ENCODE data around the gene HOXC4. TPM values are rescaled to one million over a fixed set of nuclear protein-coding genes. Genes with fewer than 3 reads are reported as not detected.
A peak's percentile ranks its signal among the peaks of the same experiment; 100 is the strongest.
"Not testable (repeated sequence)": the region's sequence is repeated elsewhere in the genome, so short reads cannot be mapped to it uniquely, and the experiment has no call there.

Gene HOXC4
- total and polyA plus RNA-seq, 12 donors = 0.78 to 7.4 (median 2.9) TPM

GRCh38 chr12:54074308-54074707 is 20.7 kb downstream of the HOXC4 start:
- Histone ChIP-seq H3K36me3 (replicated peaks in 1 of 2) (no peaks in the 10 kb centered on the region), H3K27ac (no peak overlapping the region), H3K9me3 (replicated peaks in 1 of 3) (no peaks in the 10 kb centered on the region), H3K4me1 (replicated peaks in 1 of 2) (no peaks in the 10 kb centered on the region), H3K27me3 (no peaks in the 10 kb centered on the region), H3K4me3 (no peak overlapping the region)
- 70 to 84% (median 78%) methylated on average over 6 of the region's 6 CpGs for WGBS, 4 donors
- intact Hi-C loops (cut with DNase I) = no loop called here
- no peak for DNase-seq
- no peak for TF ChIP-seq CTCF (IDR thresholded peaks at IDR 0.05)
- no peak for TF ChIP-seq POLR2A (IDR thresholded peaks at IDR 0.05)

- no peaks in the 10 kb centered on the region for H3K9me3 ChIP-seq (replicated peaks in 1 of 3)
- intact Hi-C loops (cut with DNase I) = no loop called here
- H3K27me3 ChIP-seq = no peaks in the 10 kb centered on the region
- no peak overlapping the region for H3K4me3 ChIP-seq
- no peaks in the 10 kb centered on the region for H3K4me1 ChIP-seq (replicated peaks in 1 of 2)
- no peak overlapping the region for H3K27ac ChIP-seq
- no peaks in the 10 kb centered on the region for H3K36me3 ChIP-seq (replicated peaks in 1 of 2)
- TF ChIP-seq POLR2A (IDR thresholded peaks at IDR 0.05) (no peak), CTCF (IDR thresholded peaks at IDR 0.05) (no peak)
- 65 to 73% (median 70%) methylated on average over 6 of the region's 6 CpGs for WGBS, 4 donors
- no peak for DNase-seq
These were observed 21.8 kb downstream of the HOXC4 start for GRCh38 chr12:54075409-54075808.

- H3K36me3 ChIP-seq (replicated peaks in 1 of 2) = no peaks in the 10 kb centered on the region
- no peaks in the 10 kb centered on the region for H3K9me3 ChIP-seq (replicated peaks in 1 of 3)
- H3K27me3 ChIP-seq = no peaks in the 10 kb centered on the region
- no peaks in the 10 kb centered on the region for H3K4me1 ChIP-seq (replicated peaks in 1 of 2)
- no peak for DNase-seq
- intact Hi-C loops (cut with DNase I) = no loop called here
- no peak overlapping the region for H3K27ac ChIP-seq
- no peak overlapping the region for H3K4me3 ChIP-seq
- TF ChIP-seq CTCF (IDR thresholded peaks at IDR 0.05) = no peak
- TF ChIP-seq POLR2A (IDR thresholded peaks at IDR 0.05) = no peak
These were observed 22.3 kb downstream of the HOXC4 start for GRCh38 chr12:54075974-54076373.

GRCh38 chr12:54077843-54078242 is 24.2 kb downstream of the HOXC4 start:
- intact Hi-C loops (cut with DNase I); H3K9me3 ChIP-seq (replicated peaks in 1 of 3); DNase-seq; H3K4me3 ChIP-seq; H3K36me3 ChIP-seq (replicated peaks in 1 of 2); H3K27me3 ChIP-seq; H3K4me1 ChIP-seq (replicated peaks in 1 of 2): not testable (repeated sequence)
- H3K27ac ChIP-seq = peak overlapping the region in 3 of 5 donors; percentile 40 to 71 (median 66)
- 64 to 73% (median 70%) methylated on average over 10 of the region's 10 CpGs for WGBS, 4 donors

GRCh38 chr12:54079115-54079514 is 25.5 kb downstream of the HOXC4 start:
- H3K36me3 ChIP-seq (replicated peaks in 1 of 2); H3K27me3 ChIP-seq; H3K9me3 ChIP-seq (replicated peaks in 1 of 3); H3K4me1 ChIP-seq (replicated peaks in 1 of 2); DNase-seq; intact Hi-C loops (cut with DNase I): not testable (repeated sequence)
- H3K4me3 ChIP-seq = peak overlapping the region in 1 of 4 donors; percentile 33
- WGBS, 4 donors = 49 to 78% (median 71%) methylated on average over 8 to 9 of the region's 9 CpGs
- H3K27ac ChIP-seq = peak overlapping the region in 4 of 5 donors; percentile 19 to 86 (median 72)

- H3K36me3 ChIP-seq (replicated peaks in 1 of 2); H3K4me1 ChIP-seq (replicated peaks in 1 of 2); H3K9me3 ChIP-seq (replicated peaks in 1 of 3); H3K27me3 ChIP-seq; intact Hi-C loops (cut with DNase I); DNase-seq: not testable (repeated sequence)
- WGBS, 4 donors = 62 to 80% (median 70%) methylated on average over 19 of the region's 19 CpGs
- H3K4me3 ChIP-seq = peak overlapping the region in 1 of 4 donors; percentile 31
- H3K27ac ChIP-seq = peak overlapping the region in 4 of 5 donors; percentile 27 to 79 (median 49)
These were observed 26.6 kb downstream of the HOXC4 start for GRCh38 chr12:54080008-54080924.

GRCh38 chr12:54081053-54081514 is 27.4 kb downstream of the HOXC4 start:
- intact Hi-C loops (cut with DNase I); H3K36me3 ChIP-seq (replicated peaks in 1 of 2); H3K4me1 ChIP-seq (replicated peaks in 1 of 2); H3K27me3 ChIP-seq; DNase-seq; H3K9me3 ChIP-seq (replicated peaks in 1 of 3): not testable (repeated sequence)
- Histone ChIP-seq H3K27ac (peak overlapping the region in 3 of 5 donors; percentile 17 to 86 (median 23)), H3K4me3 (peak overlapping the region in 1 of 4 donors; percentile 31)
- 42 to 54% (median 50%) methylated on average over 12 to 16 of the region's 16 CpGs for WGBS, 4 donors
